ENCODE measurements around the gene GGT6. TPM values are rescaled to one million over a fixed set of nuclear protein-coding genes. Genes with fewer than 3 reads are reported as not detected.
A peak's percentile ranks its signal among the peaks of the same experiment; 100 is the strongest.

The GGT6 gene
- total and polyA plus RNA-seq, 2 of the 13 experiments (the other 11 are each of a cell fraction or from before 2014, with no cell fraction given), result 0.16 to 0.80 TPM

DNA sequence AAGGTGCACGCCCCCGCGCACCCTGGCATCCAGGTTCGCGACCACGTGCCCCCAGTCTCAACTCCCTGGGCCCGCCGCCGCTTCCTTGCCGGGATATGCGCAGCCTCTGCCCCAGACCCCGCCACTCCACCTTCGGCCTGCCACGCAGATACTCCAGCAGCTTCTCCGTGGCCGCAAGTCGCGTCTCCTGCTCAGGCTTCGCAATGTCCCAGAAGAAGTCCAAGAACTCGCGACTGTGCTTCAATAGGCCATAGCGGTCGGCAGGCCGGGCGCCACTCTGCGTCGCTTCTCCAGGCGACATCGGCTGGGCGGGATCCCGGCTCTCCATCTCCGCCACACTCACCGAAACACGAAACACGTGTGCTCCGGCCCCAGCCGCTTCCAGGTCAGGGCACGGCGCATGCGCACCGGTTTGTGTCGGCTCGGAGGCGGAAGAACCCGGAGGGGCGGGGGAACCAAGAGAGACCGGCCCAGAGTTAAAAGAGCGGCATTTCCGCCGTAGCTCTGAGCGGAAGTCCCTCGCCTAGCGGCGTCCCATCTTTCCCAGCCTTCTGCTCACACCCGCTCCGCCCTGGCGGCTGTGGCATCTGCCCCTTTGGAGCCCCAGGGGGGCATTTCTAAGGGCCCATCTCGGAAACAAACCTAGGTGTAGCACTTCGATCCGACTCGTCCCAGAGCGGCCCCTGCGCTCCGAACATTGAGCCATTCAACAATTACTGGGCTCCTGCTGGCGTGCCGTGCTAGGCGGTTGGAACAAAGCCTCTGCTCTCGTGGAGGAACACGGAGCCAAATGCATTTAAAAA lies 5.2 kb downstream of the GGT6 start, which contains the start of gene MYBBP1A (continued):
- TF ChIP-seq, protein P1, sequence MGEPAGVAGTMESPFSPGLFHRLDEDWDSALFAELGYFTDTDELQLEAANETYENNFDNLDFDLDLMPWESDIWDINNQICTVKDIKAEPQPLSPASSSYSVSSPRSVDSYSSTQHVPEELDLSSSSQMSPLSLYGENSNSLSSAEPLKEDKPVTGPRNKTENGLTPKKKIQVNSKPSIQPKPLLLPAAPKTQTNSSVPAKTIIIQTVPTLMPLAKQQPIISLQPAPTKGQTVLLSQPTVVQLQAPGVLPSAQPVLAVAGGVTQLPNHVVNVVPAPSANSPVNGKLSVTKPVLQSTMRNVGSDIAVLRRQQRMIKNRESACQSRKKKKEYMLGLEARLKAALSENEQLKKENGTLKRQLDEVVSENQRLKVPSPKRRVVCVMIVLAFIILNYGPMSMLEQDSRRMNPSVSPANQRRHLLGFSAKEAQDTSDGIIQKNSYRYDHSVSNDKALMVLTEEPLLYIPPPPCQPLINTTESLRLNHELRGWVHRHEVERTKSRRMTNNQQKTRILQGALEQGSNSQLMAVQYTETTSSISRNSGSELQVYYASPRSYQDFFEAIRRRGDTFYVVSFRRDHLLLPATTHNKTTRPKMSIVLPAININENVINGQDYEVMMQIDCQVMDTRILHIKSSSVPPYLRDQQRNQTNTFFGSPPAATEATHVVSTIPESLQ (CRISPR knock-in tag; conservative IDR thresholded peaks at IDR 0.05), result no peak
- TF ChIP-seq TAF1 (CRISPR knock-in tag; IDR thresholded peaks at IDR 0.05) (peak; percentile 76; the same call in 1 of the 2 replicates), TGIF2 (CRISPR knock-in tag; IDR thresholded peaks at IDR 0.05) (peak; percentile 57; the same call in 1 of the 2 replicates), KAT8 (CRISPR knock-in tag; IDR thresholded peaks at IDR 0.05) (peak; percentile 96), ZBTB7A (CRISPR knock-in tag; IDR thresholded peaks at IDR 0.05) (no peak), SOX5 (CRISPR knock-in tag; IDR thresholded peaks at IDR 0.05; ENCODE audit: borderline replicate concordance) (peak; percentile 20; the same call in 1 of the 2 replicates), ZNF737 (CRISPR knock-in tag; IDR thresholded peaks at IDR 0.05; ENCODE audit: borderline replicate concordance) (no peak), ZFP90 (CRISPR knock-in tag; IDR thresholded peaks at IDR 0.05; ENCODE audit: borderline replicate concordance) (peak; percentile 86), ZMAT3 (CRISPR knock-in tag; conservative IDR thresholded peaks at IDR 0.05) (peak; percentile 74), ZNF260 (CRISPR knock-in tag; IDR thresholded peaks at IDR 0.05; ENCODE audit: borderline replicate concordance, low read depth) (no peak), NFATC3 (CRISPR knock-in tag; IDR thresholded peaks at IDR 0.05) (no peak), HOXA5 (CRISPR knock-in tag; IDR thresholded peaks at IDR 0.05) (peak; percentile 19; the same call in 1 of the 2 replicates), ZNF83 (CRISPR knock-in tag; IDR thresholded peaks at IDR 0.05; ENCODE audit: borderline replicate concordance) (peak; percentile 38; the same call in 1 of the 2 replicates), MED8 (CRISPR knock-in tag; IDR thresholded peaks at IDR 0.05; ENCODE audit: insufficient replicate concordance) (peak; percentile 86), ZNF33B (CRISPR knock-in tag; IDR thresholded peaks at IDR 0.05) (no peak)
- TF ChIP-seq, protein P2, sequence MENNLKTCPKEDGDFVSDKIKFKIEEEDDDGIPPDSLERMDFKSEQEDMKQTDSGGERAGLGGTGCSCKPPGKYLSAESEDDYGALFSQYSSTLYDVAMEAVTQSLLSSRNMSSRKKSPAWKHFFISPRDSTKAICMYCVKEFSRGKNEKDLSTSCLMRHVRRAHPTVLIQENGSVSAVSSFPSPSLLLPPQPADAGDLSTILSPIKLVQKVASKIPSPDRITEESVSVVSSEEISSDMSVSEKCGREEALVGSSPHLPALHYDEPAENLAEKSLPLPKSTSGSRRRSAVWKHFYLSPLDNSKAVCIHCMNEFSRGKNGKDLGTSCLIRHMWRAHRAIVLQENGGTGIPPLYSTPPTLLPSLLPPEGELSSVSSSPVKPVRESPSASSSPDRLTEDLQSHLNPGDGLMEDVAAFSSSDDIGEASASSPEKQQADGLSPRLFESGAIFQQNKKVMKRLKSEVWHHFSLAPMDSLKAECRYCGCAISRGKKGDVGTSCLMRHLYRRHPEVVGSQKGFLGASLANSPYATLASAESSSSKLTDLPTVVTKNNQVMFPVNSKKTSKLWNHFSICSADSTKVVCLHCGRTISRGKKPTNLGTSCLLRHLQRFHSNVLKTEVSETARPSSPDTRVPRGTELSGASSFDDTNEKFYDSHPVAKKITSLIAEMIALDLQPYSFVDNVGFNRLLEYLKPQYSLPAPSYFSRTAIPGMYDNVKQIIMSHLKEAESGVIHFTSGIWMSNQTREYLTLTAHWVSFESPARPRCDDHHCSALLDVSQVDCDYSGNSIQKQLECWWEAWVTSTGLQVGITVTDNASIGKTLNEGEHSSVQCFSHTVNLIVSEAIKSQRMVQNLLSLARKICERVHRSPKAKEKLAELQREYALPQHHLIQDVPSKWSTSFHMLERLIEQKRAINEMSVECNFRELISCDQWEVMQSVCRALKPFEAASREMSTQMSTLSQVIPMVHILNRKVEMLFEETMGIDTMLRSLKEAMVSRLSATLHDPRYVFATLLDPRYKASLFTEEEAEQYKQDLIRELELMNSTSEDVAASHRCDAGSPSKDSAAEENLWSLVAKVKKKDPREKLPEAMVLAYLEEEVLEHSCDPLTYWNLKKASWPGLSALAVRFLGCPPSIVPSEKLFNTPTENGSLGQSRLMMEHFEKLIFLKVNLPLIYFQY (CRISPR knock-in tag; IDR thresholded peaks at IDR 0.05; ENCODE audit: borderline replicate concordance), result 0 out of 2 replicates have a peak, but pooled peaks have one; percentile 23
- TF ChIP-seq, protein P3, sequence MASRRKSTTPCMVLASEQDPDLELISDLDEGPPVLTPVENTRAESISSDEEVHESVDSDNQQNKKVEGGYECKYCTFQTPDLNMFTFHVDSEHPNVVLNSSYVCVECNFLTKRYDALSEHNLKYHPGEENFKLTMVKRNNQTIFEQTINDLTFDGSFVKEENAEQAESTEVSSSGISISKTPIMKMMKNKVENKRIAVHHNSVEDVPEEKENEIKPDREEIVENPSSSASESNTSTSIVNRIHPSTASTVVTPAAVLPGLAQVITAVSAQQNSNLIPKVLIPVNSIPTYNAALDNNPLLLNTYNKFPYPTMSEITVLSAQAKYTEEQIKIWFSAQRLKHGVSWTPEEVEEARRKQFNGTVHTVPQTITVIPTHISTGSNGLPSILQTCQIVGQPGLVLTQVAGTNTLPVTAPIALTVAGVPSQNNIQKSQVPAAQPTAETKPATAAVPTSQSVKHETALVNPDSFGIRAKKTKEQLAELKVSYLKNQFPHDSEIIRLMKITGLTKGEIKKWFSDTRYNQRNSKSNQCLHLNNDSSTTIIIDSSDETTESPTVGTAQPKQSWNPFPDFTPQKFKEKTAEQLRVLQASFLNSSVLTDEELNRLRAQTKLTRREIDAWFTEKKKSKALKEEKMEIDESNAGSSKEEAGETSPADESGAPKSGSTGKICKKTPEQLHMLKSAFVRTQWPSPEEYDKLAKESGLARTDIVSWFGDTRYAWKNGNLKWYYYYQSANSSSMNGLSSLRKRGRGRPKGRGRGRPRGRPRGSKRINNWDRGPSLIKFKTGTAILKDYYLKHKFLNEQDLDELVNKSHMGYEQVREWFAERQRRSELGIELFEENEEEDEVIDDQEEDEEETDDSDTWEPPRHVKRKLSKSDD (CRISPR knock-in tag; IDR thresholded peaks at IDR 0.05; ENCODE audit: low read depth), result no peak
- TF ChIP-seq, protein P4, sequence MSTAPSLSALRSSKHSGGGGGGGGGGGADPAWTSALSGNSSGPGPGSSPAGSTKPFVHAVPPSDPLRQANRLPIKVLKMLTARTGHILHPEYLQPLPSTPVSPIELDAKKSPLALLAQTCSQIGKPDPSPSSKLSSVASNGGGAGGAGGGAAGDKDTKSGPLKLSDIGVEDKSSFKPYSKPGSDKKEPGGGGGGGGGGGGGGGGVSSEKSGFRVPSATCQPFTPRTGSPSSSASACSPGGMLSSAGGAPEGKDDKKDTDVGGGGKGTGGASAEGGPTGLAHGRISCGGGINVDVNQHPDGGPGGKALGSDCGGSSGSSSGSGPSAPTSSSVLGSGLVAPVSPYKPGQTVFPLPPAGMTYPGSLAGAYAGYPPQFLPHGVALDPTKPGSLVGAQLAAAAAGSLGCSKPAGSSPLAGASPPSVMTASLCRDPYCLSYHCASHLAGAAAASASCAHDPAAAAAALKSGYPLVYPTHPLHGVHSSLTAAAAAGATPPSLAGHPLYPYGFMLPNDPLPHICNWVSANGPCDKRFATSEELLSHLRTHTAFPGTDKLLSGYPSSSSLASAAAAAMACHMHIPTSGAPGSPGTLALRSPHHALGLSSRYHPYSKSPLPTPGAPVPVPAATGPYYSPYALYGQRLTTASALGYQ (CRISPR knock-in tag; IDR thresholded peaks at IDR 0.05), result 0 out of 2 replicates have a peak, but pooled peaks have one; percentile 31
